ENCODE data around the gene ZFR. TPM values are rescaled to one million over a fixed set of nuclear protein-coding genes. Genes with fewer than 3 reads are reported as not detected.
A peak's percentile ranks its signal among the peaks of the same experiment; 100 is the strongest.

Gene ZFR
- total RNA-seq, 1 donor from 2014 or later: 71.5 TPM

GRCh38 chr5:32312595-32313332 lies 131.8 kb downstream of the ZFR start, which contains the start of gene MTMR12:
TSS of gene MTMR12 (minus strand) at chr5:32312939. CDS start at chr5:32312838, 101 bp downstream.
- Mint-ChIP-seq H3K4me1 (peaks cover 21% of the 10 kb centered on the region), H3K27me3 (ENCODE audit: low read depth) (peaks cover 2% of the 10 kb centered on the region), H3K36me3 (peaks cover 3% of the 10 kb centered on the region), H3K4me3 (peak within 1 kb of the TSS; percentile 85), H3K9me3 (no peaks in the 10 kb centered on the region), H3K27ac (peak within 1 kb of the TSS; percentile 94)
- TF ChIP-seq, protein P1, sequence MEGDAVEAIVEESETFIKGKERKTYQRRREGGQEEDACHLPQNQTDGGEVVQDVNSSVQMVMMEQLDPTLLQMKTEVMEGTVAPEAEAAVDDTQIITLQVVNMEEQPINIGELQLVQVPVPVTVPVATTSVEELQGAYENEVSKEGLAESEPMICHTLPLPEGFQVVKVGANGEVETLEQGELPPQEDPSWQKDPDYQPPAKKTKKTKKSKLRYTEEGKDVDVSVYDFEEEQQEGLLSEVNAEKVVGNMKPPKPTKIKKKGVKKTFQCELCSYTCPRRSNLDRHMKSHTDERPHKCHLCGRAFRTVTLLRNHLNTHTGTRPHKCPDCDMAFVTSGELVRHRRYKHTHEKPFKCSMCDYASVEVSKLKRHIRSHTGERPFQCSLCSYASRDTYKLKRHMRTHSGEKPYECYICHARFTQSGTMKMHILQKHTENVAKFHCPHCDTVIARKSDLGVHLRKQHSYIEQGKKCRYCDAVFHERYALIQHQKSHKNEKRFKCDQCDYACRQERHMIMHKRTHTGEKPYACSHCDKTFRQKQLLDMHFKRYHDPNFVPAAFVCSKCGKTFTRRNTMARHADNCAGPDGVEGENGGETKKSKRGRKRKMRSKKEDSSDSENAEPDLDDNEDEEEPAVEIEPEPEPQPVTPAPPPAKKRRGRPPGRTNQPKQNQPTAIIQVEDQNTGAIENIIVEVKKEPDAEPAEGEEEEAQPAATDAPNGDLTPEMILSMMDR (IDR thresholded peaks at IDR 0.05; ENCODE audit: unreplicated experiment): no peak
- peak; percentile 99 to 100 for DNase-seq (ENCODE audit: low spot score in 2 of 2, unreplicated experiment in 2 of 2)

- peak; percentile 54 to 70 for DNase-seq (ENCODE audit: low spot score in 2 of 2, unreplicated experiment in 2 of 2)
- TF ChIP-seq, protein P1 (IDR thresholded peaks at IDR 0.05; ENCODE audit: unreplicated experiment): no peak
- Mint-ChIP-seq H3K4me1 (peaks cover 26% of the 10 kb centered on the region), H3K27ac (peak overlapping the region; percentile 93), H3K27me3 (ENCODE audit: low read depth) (peaks cover 2% of the 10 kb centered on the region), H3K36me3 (peaks cover 3% of the 10 kb centered on the region), H3K4me3 (peak overlapping the region; percentile 81), H3K9me3 (no peaks in the 10 kb centered on the region)
Observed at GRCh38 chr5:32312197-32312594, 132.3 kb downstream of the ZFR start.

GRCh38 chr5:32311404-32312196 lies 132.9 kb downstream of the ZFR start:
- Mint-ChIP-seq H3K4me3 (peak overlapping the region; percentile 81), H3K27me3 (ENCODE audit: low read depth) (no peaks in the 10 kb centered on the region), H3K9me3 (no peaks in the 10 kb centered on the region), H3K4me1 (peaks cover 26% of the 10 kb centered on the region), H3K36me3 (peaks cover 3% of the 10 kb centered on the region), H3K27ac (peak overlapping the region; percentile 93)
- TF ChIP-seq, protein P1 (IDR thresholded peaks at IDR 0.05; ENCODE audit: unreplicated experiment): no peak
- no peak for DNase-seq (ENCODE audit: low spot score in 2 of 2, unreplicated experiment in 2 of 2)

GRCh38 chr5:32309761-32310160 lies 134.8 kb downstream of the ZFR start:
- peaks cover 26% of the 10 kb centered on the region for H3K4me1 Mint-ChIP-seq
- no peak for DNase-seq (ENCODE audit: low spot score in 2 of 2, unreplicated experiment in 2 of 2)
- H3K9me3 Mint-ChIP-seq: no peaks in the 10 kb centered on the region
- H3K27me3 Mint-ChIP-seq (ENCODE audit: low read depth): no peaks in the 10 kb centered on the region
- H3K27ac Mint-ChIP-seq: no peak overlapping the region
- TF ChIP-seq, protein P1 (IDR thresholded peaks at IDR 0.05; ENCODE audit: unreplicated experiment): no peak
- H3K36me3 Mint-ChIP-seq: peaks cover 3% of the 10 kb centered on the region
- H3K4me3 Mint-ChIP-seq: no peak overlapping the region

- Mint-ChIP-seq H3K36me3 (peaks cover 3% of the 10 kb centered on the region), H3K4me3 (no peak overlapping the region), H3K9me3 (no peaks in the 10 kb centered on the region), H3K27me3 (ENCODE audit: low read depth) (no peaks in the 10 kb centered on the region), H3K27ac (peak overlapping the region; percentile 22), H3K4me1 (peaks cover 26% of the 10 kb centered on the region)
- TF ChIP-seq, protein P1 (IDR thresholded peaks at IDR 0.05; ENCODE audit: unreplicated experiment): no peak
- DNase-seq (ENCODE audit: low spot score in 2 of 2, unreplicated experiment in 2 of 2): no peak
Observed at GRCh38 chr5:32308946-32309345, 135.6 kb downstream of the ZFR start.

All from mesothelial cell of epicardium (in vitro differentiated cells).